DND-41 (cell line): ENCODE data around the gene ALOX12B.
"Not testable (repeated sequence)": the region's sequence is repeated elsewhere in the genome, so short reads cannot be mapped to it uniquely, and the experiment has no call there.

ENCODE experiments used
- CTCF ChIP-seq: IDR thresholded peaks from 2 replicates; pipeline ENCODE4 v1.5.1; 2012; ENCODE audit warnings: borderline replicate concordance, low read length, moderate library complexity, mild to moderate bottlenecking; ENCODE audit not compliant: poor library complexity, severe bottlenecking; ENCODE audit errors: extremely low read depth
- EZH2 ChIP-seq: IDR thresholded peaks from 3 replicates; pipeline ENCODE4 v1.6.1; 2012; ENCODE audit warnings: borderline replicate concordance, low read depth, mild to moderate bottlenecking, moderate library complexity, low read length, inconsistent platforms; ENCODE audit not compliant: severe bottlenecking

- TF ChIP-seq CTCF, EZH2: not testable (repeated sequence)
These were observed 19.5 kb upstream of the ALOX12B start for GRCh38 chr17:8106980-8107379.
